ENCODE results near the gene DISP3. TPM values are rescaled to one million over a fixed set of nuclear protein-coding genes. Genes with fewer than 3 reads are reported as not detected.

Gene DISP3
- total and polyA plus RNA-seq, 2 of the 4 experiments (the other 2 are of a cell fraction), result 0.05 TPM; not detected in 1

GRCh38 chr1:11502516-11502915, 23.6 kb downstream of the DISP3 start:
- Histone ChIP-seq H3K18ac (ENCODE audit: low read depth, low read length) (no peak overlapping the region), H3K4ac (ENCODE audit: low read depth, low read length) (no peak overlapping the region), H4K8ac (ENCODE audit: low read depth in 2 of 2, low read length in 2 of 2) (no peak overlapping the region), H2BK20ac (ENCODE audit: low read depth, low read length) (no peak overlapping the region), H3K79me1 (ENCODE audit: low read depth in 1 of 2, low read length in 2 of 2) (no peaks in the 10 kb centered on the region), H3K9me1 (ENCODE audit: insufficient read depth, low read length) (no peaks in the 10 kb centered on the region), H4K5ac (ENCODE audit: low read depth, low read length) (no peak overlapping the region), H2AFZ (replicated peaks; ENCODE audit: low read length, poor library complexity) (no peak overlapping the region), H3K14ac (replicated peaks; ENCODE audit: low read depth, low read length) (no peak overlapping the region), H4K20me1 (ENCODE audit: insufficient read depth, low read length) (no peaks in the 10 kb centered on the region), H3K9me3 (ENCODE audit: control insufficient read depth, insufficient read depth, low read length) (peaks cover 15% of the 10 kb centered on the region), H3K4me1 (ENCODE audit: control insufficient read depth, insufficient read depth, low read length) (no peaks in the 10 kb centered on the region), H3K56ac (ENCODE audit: extremely low read depth, insufficient read depth, low read length) (no peak overlapping the region), H4K91ac (ENCODE audit: insufficient read depth, low read depth, low read length) (no peak overlapping the region), H2BK120ac (ENCODE audit: low read depth, low read length) (no peak overlapping the region), H3K36me3 (ENCODE audit: control insufficient read depth, insufficient read depth, low read length) (no peaks in the 10 kb centered on the region), H2BK15ac (ENCODE audit: low read depth, low read length) (no peak overlapping the region), H3K27ac (ENCODE audit: insufficient read depth, low read length) (no peak overlapping the region), H3K27me3 (ENCODE audit: control insufficient read depth, insufficient read depth, low read length) (peaks cover 1% of the 10 kb centered on the region; the same call in 1 of the 2 replicates), H3K9ac (ENCODE audit: low read depth, low read length) (no peak overlapping the region), H2AK5ac (ENCODE audit: low read depth, low read length) (no peak overlapping the region), H3K4me3 (ENCODE audit: insufficient read depth, low read depth, low read length) (no peak overlapping the region), H3K4me2 (ENCODE audit: low read depth, low read length) (no peak overlapping the region), H2AK9ac (replicated peaks; ENCODE audit: low read depth, low read length, poor library complexity) (no peak overlapping the region), H3K23ac (ENCODE audit: low read depth, low read length) (no peak overlapping the region), H2BK5ac (ENCODE audit: low read depth, low read length, poor library complexity, severe bottlenecking) (no peak overlapping the region)
- TF ChIP-seq CHD1 (IDR thresholded peaks at IDR 0.05; ENCODE audit: low read depth, low read length) (no peak), MAFK (IDR thresholded peaks at IDR 0.05; ENCODE audit: low read depth, low read length) (no peak), POLR2A (IDR thresholded peaks at IDR 0.05; ENCODE audit: low read depth, low read length) (no peak), MAZ (IDR thresholded peaks at IDR 0.05; ENCODE audit: borderline replicate concordance, low read depth, low read length) (no peak), MXI1 (IDR thresholded peaks at IDR 0.05; ENCODE audit: borderline replicate concordance, low read depth, low read length) (no peak), ELK1 (IDR thresholded peaks at IDR 0.05; ENCODE audit: borderline replicate concordance, low read depth, low read length) (no peak), USF2 (IDR thresholded peaks at IDR 0.05; ENCODE audit: low read depth, low read length) (no peak), RCOR1 (IDR thresholded peaks at IDR 0.05; ENCODE audit: insufficient replicate concordance, low read length) (no peak), SMC3 (IDR thresholded peaks at IDR 0.05; ENCODE audit: low read depth, low read length) (no peak), CTCF (conservative IDR thresholded peaks at IDR 0.05; ENCODE audit: low read depth, low read length) (no peak), FOS (IDR thresholded peaks at IDR 0.05; ENCODE audit: low read depth, low read length) (no peak), CEBPB (IDR thresholded peaks at IDR 0.05; ENCODE audit: low read depth, low read length) (no peak), BHLHE40 (IDR thresholded peaks at IDR 0.05; ENCODE audit: low read depth, low read length) (no peak)
- DNase-seq, result no peak
- ChIA-PET POLR2A (ENCODE audit: unreplicated experiment) (no interaction called here), CTCF (no interaction called here)
- no peak for ATAC-seq (ENCODE audit: low read depth)
- 60% methylated on average over 1 of the region's 5 CpGs; no CpG with 5 or more reads in 1 of the 2 experiments for WGBS, 2 experiments (ENCODE audit: extremely low coverage in 2 of 2, insufficient read length in 1 of 2)
- in situ Hi-C loops (cut with MboI; ENCODE audit: low sequenced_read_pairs), result no loop called here
- BruUV-seq (replicated peaks), result no TSS peak
- intact Hi-C loops (cut with micrococcal nuclease), result no loop called here
- dilution Hi-C loops (cut with HindIII; ENCODE audit: low sequenced_read_pairs, unreplicated experiment), result no loop called here

Measured in IMR-90 (cell line).